Measurements from ENCODE around the gene PWP1.

- no peak for TF ChIP-seq CTCF (IDR thresholded peaks at IDR 0.05)
- TF ChIP-seq POLR2A (IDR thresholded peaks at IDR 0.05): no peak
Measured at GRCh38 chr12:107684029-107684795, 1.4 kb upstream of the PWP1 start.
